Activated CD8-positive, alpha-beta memory T cell treated with anti-CD3 and anti-CD28 coated beads for 24 hours (primary cell): Measurements from ENCODE around the gene RABGGTA.
A peak's percentile ranks its signal among the peaks of the same experiment; 100 is the strongest.
"Not testable (repeated sequence)": the region's sequence is repeated elsewhere in the genome, so short reads cannot be mapped to it uniquely, and the experiment has no call there.

Experiments used
- DNase-seq: peaks from one replicate; pipeline ENCODE4 v3.0.0-alpha.2; 2020

RABGGTA gene

GRCh38 chr14:24238123-24238522 lies 33.3 kb downstream of the RABGGTA start:
- DNase-seq: no peak

- no peak for DNase-seq
These were observed 33.9 kb downstream of the RABGGTA start for GRCh38 chr14:24237463-24237955.

GRCh38 chr14:24236689-24237462 lies 34.5 kb downstream of the RABGGTA start:
- no peak for DNase-seq

GRCh38 chr14:24235804-24236688 lies 35.4 kb downstream of the RABGGTA start:
- DNase-seq: no peak

GRCh38 chr14:24234095-24235005 lies 37.0 kb downstream of the RABGGTA start:
- no peak for DNase-seq

- DNase-seq: no peak
These were observed 37.9 kb downstream of the RABGGTA start for GRCh38 chr14:24233538-24233866.

- no peak for DNase-seq
These were observed 38.5 kb downstream of the RABGGTA start, which contains the start of gene GMPR2 for GRCh38 chr14:24232645-24233537. Gene GMPR2 (plus strand): TSS chr14:24232929. CDS start chr14:24233254, 325 bp downstream.

- peak; percentile 96 for DNase-seq
These were observed 39.2 kb downstream of the RABGGTA start, which contains the start of gene NEDD8 for GRCh38 chr14:24232121-24232644. Gene NEDD8 (minus strand): TSS chr14:24232367. CDS start chr14:24232267, 100 bp downstream.

- DNase-seq: no peak
These were observed 39.9 kb downstream of the RABGGTA start for GRCh38 chr14:24231263-24232120.

- no peak for DNase-seq
These were observed 42.5 kb downstream of the RABGGTA start for GRCh38 chr14:24228902-24229301.

GRCh38 chr14:24226473-24226872 lies 44.9 kb downstream of the RABGGTA start:
- no peak for DNase-seq

- DNase-seq: no peak
These were observed 46.8 kb downstream of the RABGGTA start for GRCh38 chr14:24224618-24225071.

GRCh38 chr14:24222987-24223386 lies 48.4 kb downstream of the RABGGTA start:
- DNase-seq: not testable (repeated sequence)

- no peak for DNase-seq
These were observed 51.9 kb downstream of the RABGGTA start for GRCh38 chr14:24219521-24219920.

- no peak for DNase-seq
These were observed 52.3 kb downstream of the RABGGTA start for GRCh38 chr14:24219080-24219479.

GRCh38 chr14:24216876-24217275 lies 54.5 kb downstream of the RABGGTA start:
- not testable (repeated sequence) for DNase-seq

- DNase-seq: no peak
These were observed 55.1 kb downstream of the RABGGTA start for GRCh38 chr14:24216345-24216699.
